ENCODE results near the gene SUCNR1.

DNA sequence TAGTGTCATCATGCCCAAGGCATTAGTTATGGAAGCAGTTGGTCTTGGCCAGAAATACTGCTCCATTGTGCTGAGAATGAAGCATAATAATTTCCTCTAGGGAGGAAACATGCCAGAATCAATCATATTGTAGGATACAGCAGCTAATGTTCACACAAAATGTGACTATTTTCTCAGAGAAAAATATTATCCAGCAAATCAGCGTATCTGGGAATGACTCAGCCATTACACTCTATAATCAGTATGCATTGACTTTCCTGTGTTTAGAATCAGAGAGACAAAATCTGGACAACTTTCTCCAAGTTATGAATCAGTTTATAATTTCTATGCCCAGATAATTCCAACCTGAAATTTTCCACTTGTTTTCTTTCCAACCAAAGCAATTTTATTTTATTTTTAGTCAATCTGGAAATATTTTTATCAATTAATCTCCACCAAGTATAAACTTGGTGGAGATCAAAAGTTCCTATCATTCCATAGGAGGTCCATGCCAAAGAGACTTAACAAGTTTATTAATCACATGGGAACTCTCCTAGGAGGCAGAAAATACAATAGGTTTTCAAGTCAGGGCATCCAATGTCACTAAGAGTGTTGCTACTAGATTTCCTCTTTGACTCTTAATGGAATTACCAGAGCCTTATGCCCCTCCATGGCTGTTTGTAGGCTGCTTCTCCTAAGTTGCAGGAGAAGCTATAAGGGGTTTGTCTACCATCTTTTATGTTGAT, 36.4 kb downstream of the SUCNR1 start:
- TF ChIP-seq POLR2A (IDR thresholded peaks at IDR 0.05) (no peak), POLR2AphosphoS5 (IDR thresholded peaks at IDR 0.05; ENCODE audit: insufficient read depth in 1 of 2, low read depth in 1 of 2) (no peak)
- TF ChIP-seq, protein P1, sequence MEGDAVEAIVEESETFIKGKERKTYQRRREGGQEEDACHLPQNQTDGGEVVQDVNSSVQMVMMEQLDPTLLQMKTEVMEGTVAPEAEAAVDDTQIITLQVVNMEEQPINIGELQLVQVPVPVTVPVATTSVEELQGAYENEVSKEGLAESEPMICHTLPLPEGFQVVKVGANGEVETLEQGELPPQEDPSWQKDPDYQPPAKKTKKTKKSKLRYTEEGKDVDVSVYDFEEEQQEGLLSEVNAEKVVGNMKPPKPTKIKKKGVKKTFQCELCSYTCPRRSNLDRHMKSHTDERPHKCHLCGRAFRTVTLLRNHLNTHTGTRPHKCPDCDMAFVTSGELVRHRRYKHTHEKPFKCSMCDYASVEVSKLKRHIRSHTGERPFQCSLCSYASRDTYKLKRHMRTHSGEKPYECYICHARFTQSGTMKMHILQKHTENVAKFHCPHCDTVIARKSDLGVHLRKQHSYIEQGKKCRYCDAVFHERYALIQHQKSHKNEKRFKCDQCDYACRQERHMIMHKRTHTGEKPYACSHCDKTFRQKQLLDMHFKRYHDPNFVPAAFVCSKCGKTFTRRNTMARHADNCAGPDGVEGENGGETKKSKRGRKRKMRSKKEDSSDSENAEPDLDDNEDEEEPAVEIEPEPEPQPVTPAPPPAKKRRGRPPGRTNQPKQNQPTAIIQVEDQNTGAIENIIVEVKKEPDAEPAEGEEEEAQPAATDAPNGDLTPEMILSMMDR (IDR thresholded peaks at IDR 0.05): no peak
